Thyroid gland (tissue), 4 donors: ENCODE results near the gene ARHGEF26. TPM values are rescaled to one million over a fixed set of nuclear protein-coding genes. Genes with fewer than 3 reads are reported as not detected.

ENCODE experiments used
- DNase-seq, 2 donors: peaks; one replicate each; pipeline ENCODE4 v3.0.0-alpha.2; 2019
- H3K27ac ChIP-seq, 3 donors: fragments of 200-600 bp; sonication (generic); 1 replicate in 2 of 3; 2 replicates in 1 of 3; pipeline ENCODE4 v1.5.1; 2016 to 2019; ENCODE audit warnings: mild to moderate bottlenecking in 1 of 3, moderate library complexity in 1 of 3
- H3K27me3 ChIP-seq: fragments of 200-600 bp; sonication (generic); one replicate; pipeline ENCODE4 v1.5.1; 2019
- H3K36me3 ChIP-seq, 2 donors: fragments of 200-600 bp; sonication (generic); one replicate each; pipeline ENCODE4 v1.5.1; 2016 to 2019
- H3K4me1 ChIP-seq, 2 donors: fragments of 200-600 bp; sonication (generic); one replicate each; pipeline ENCODE4 v1.5.1; 2017 to 2019
- H3K4me3 ChIP-seq, 3 donors: fragments of 200-600 bp; sonication (generic); replicated peaks in 1 of 3; 1 replicate in 2 of 3; 2 replicates in 1 of 3; pipeline ENCODE4 v1.5.1; 2016; ENCODE audit warnings: mild to moderate bottlenecking in 1 of 3
- H3K9me3 ChIP-seq: fragments of 200-600 bp; sonication (generic); one replicate; pipeline ENCODE4 v1.5.1; 2017
- CTCF ChIP-seq, 6 experiments: fragments of 200-600 bp in 3 of 6; fragments of 450-650 bp in 3 of 6; sonication (generic) in 3 of 6; IDR thresholded peaks; one replicate each; pipeline ENCODE4 v1.5.1; 2016 to 2019; ENCODE audit warnings: antibody characterized with exemption in 6 of 6, mild to moderate bottlenecking in 2 of 6, inconsistent platforms in 1 of 6, moderate library complexity in 1 of 6
- POLR2A ChIP-seq, 2 donors: fragments of 450-650 bp; IDR thresholded peaks; one replicate each; pipeline ENCODE4 v1.6.1; 2017; ENCODE audit warnings: antibody characterized with exemption in 2 of 2, mild to moderate bottlenecking in 2 of 2, moderate library complexity in 1 of 2
- WGBS, 2 donors: methylation state at CpG; one replicate each; pipeline ENCODE4 v1.1.5; 2017; 5-methylcytosine and 5-hydroxymethylcytosine counted together
- intact Hi-C: fragments of 100-400 bp; cut with DNase I; formaldehyde crosslinking; loops from one replicate; pipeline ENCODE4 v1.15.1; 2023
- total RNA-seq, 4 donors: library from RNA; depleted of rRNA; stranded (reverse); fragments of >200 nt; gene quantifications; one replicate each; pipeline ENCODE4 v1.2.3, GENCODE V29; 2016

ARHGEF26 gene
- total RNA-seq, 4 donors from 2014 or later = 15.8 to 18.0 (median 16.9) TPM

GRCh38 chr3:154164387-154164786 lies 43.2 kb downstream of the ARHGEF26 start:
- intact Hi-C loops = no loop called here
- Histone ChIP-seq H3K9me3 (no peaks in the 10 kb centered on the region), H3K27me3 (no peaks in the 10 kb centered on the region), H3K27ac (no peak overlapping the region), H3K4me3 (no peak overlapping the region), H3K36me3 (no peaks in the 10 kb centered on the region), H3K4me1 (no peaks in the 10 kb centered on the region)
- WGBS, 2 donors = 91 to 94% methylated on average over 2 of the region's 2 CpGs
- DNase-seq = no peak
- TF ChIP-seq POLR2A (IDR thresholded peaks at IDR 0.05) (no peak), CTCF (IDR thresholded peaks at IDR 0.05) (no peak)

GRCh38 chr3:154168998-154169795 lies 48.0 kb downstream of the ARHGEF26 start:
- intact Hi-C loops = no loop called here
- no peak for TF ChIP-seq CTCF (IDR thresholded peaks at IDR 0.05)
- TF ChIP-seq POLR2A (IDR thresholded peaks at IDR 0.05) = no peak
- no peaks in the 10 kb centered on the region for H3K4me1 ChIP-seq
- H3K9me3 ChIP-seq = no peaks in the 10 kb centered on the region
- no peak overlapping the region for H3K4me3 ChIP-seq
- no peak for DNase-seq
- no peak overlapping the region for H3K27ac ChIP-seq
- no peaks in the 10 kb centered on the region for H3K27me3 ChIP-seq
- no peaks in the 10 kb centered on the region for H3K36me3 ChIP-seq
- WGBS, 2 donors = 86 to 94% methylated on average over 9 of the region's 9 CpGs

- Histone ChIP-seq H3K4me3 (no peak overlapping the region), H3K36me3 (no peaks in the 10 kb centered on the region), H3K27ac (no peak overlapping the region), H3K4me1 (no peaks in the 10 kb centered on the region), H3K9me3 (no peaks in the 10 kb centered on the region), H3K27me3 (no peaks in the 10 kb centered on the region)
- 80 to 94% methylated on average over 1 of the region's 1 CpG for WGBS, 2 donors
- intact Hi-C loops = no loop called here
- TF ChIP-seq POLR2A (IDR thresholded peaks at IDR 0.05) (no peak), CTCF (IDR thresholded peaks at IDR 0.05) (no peak)
- DNase-seq = no peak
Observed at GRCh38 chr3:154169796-154170110, 48.6 kb downstream of the ARHGEF26 start.

- intact Hi-C loops = no loop called here
- H3K36me3 ChIP-seq = no peaks in the 10 kb centered on the region
- DNase-seq = no peak
- no peak for TF ChIP-seq CTCF (IDR thresholded peaks at IDR 0.05)
- no peaks in the 10 kb centered on the region for H3K27me3 ChIP-seq
- no peaks in the 10 kb centered on the region for H3K9me3 ChIP-seq
- 83 to 92% methylated on average over 1 of the region's 1 CpG for WGBS, 2 donors
- H3K4me3 ChIP-seq = no peak overlapping the region
- no peak overlapping the region for H3K27ac ChIP-seq
- no peaks in the 10 kb centered on the region for H3K4me1 ChIP-seq
Observed at GRCh38 chr3:154170300-154170699, 49.1 kb downstream of the ARHGEF26 start.

- no peaks in the 10 kb centered on the region for H3K9me3 ChIP-seq
- H3K4me1 ChIP-seq = no peaks in the 10 kb centered on the region
- H3K27me3 ChIP-seq = no peaks in the 10 kb centered on the region
- no peak for TF ChIP-seq CTCF (IDR thresholded peaks at IDR 0.05)
- no peak for TF ChIP-seq POLR2A (IDR thresholded peaks at IDR 0.05)
- no peak overlapping the region for H3K27ac ChIP-seq
- WGBS, 2 donors = 86 to 89% methylated on average over 3 of the region's 3 CpGs
- intact Hi-C loops = no loop called here
- DNase-seq = no peak
- no peaks in the 10 kb centered on the region for H3K36me3 ChIP-seq
- H3K4me3 ChIP-seq = no peak overlapping the region
Observed at GRCh38 chr3:154175041-154175440, 53.9 kb downstream of the ARHGEF26 start.
